ENCODE measurements around the gene TOM1L2.

TOM1L2 gene

DNA sequence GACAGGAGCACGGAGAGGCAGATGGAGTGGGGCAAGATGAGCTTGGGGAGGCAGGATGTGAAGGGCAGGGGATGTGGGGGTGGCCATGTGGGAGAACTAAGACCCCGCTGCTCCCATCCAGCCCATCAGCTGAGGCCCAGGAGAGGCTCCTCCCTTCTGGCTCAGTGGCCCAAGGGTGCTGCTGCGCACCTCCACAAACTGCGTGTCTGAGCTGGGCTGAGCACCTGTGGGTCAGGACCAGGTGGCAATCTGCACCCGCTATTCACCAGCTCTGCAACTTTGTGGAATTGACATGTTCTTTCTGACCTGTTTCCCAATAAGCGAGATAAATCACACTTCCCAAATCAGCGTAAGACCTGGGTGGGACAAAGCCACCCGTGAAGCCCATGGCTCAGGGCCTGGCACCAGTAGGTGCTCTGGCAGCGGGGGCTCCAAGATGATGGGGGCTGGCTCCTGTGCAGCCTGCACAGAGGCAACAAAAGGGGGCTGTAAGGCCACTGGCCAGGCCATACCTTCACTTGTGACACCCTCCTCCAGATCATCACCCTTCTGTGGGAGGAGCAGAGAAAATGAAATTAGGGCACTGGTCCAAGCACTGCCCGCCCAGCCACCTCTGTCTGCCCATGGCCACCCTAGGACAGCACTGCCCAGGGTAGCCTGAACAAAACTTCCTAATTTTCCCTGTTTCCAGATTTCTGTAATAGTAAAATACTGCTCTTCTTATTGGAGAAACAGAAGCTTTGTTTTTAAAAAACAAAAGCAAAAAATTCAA is 123.7 kb downstream of the TOM1L2 start:
- DNase-seq (ENCODE audit: low read depth): no peak

DNA sequence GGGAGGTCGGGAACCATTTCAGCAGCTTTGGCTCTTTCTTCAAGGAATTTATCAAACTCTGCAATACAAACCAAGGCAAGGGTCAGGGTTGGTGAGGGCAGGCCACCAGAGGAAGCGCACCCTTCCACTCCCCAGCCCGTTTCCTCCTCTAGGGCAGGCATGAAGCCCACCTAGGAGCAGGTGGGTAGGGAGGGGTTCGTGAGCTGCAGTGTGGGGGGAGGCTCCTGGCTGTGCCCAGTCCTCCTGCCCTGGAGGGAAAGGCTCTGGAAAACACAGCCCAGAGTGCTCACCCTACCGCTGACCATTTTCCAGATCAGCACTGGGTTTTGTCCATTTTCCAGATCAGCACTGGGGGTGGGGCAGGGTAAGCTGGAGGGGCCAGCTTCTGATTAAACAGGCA is 124.5 kb downstream of the TOM1L2 start:
- no peak for DNase-seq (ENCODE audit: low read depth)

DNA sequence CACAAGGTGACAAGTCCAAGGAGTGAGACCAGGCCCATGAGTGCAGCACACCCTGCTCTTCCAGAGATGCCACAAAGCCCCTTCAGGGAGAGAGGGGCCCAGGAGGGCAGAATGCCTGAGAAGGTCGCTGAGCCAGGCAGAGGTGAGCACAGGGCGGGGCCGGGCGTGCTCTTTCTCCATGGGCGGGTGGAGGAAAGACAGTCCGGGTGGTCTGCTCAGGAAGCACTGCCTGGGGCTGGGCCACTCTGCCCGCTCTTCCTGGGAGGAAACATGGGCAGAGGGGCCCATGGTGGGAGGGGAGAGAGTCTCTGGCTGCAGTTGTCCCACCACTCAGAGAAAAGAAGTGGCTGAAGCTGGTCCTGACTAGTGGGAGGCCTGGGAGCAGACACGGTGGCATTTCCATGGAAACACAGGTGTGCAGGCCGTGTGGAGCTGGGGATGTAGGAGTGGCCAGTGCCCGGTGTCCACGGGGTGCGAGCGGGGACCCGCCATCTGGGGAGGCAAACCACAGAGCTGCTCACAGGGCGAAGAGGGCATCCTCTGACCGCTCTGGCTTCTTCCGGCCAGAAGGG is 125.0 kb downstream of the TOM1L2 start:
- DNase-seq (ENCODE audit: low read depth): no peak

DNA sequence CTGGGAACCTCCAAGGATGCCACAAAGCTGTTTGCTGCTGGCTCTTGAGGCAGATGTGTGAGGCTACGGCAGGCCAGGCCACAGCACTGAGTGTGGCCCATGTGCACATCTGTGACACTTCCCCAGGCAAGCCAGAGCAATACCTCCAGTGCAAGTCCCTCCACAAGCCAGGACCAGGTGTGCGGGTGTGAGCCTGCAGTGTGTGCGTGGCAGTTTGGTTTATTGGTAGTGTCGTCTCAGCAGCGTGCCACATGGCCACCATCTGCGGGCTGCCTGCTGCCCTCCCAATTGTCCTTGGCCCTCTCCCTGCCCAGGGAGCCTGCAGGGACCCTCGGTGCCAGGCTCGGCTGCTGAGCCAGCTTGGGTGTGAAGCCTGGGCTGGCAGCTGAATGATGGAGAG is 125.6 kb downstream of the TOM1L2 start:
- DNase-seq (ENCODE audit: low read depth): no peak

DNA sequence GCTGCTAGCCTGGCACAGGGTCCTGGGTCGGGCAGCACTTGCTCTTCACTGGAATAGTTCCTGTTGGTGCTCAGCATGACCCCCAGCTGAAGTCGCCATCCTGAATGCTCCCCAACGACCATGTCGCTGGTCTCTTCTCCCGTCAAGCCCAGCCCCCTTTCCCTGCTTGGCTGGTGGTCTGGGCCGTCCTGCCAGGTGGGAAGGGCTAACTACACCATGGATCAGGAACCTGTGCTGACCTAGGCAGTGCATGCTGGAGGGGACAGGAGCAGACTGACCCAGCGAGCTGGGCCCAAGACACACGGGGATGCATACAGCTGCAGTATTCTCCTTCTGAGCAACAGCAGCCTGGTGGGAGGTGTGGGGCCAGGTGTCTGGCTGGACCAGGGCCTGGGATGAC is 126.2 kb downstream of the TOM1L2 start:
- DNase-seq (ENCODE audit: low read depth): no peak

DNA sequence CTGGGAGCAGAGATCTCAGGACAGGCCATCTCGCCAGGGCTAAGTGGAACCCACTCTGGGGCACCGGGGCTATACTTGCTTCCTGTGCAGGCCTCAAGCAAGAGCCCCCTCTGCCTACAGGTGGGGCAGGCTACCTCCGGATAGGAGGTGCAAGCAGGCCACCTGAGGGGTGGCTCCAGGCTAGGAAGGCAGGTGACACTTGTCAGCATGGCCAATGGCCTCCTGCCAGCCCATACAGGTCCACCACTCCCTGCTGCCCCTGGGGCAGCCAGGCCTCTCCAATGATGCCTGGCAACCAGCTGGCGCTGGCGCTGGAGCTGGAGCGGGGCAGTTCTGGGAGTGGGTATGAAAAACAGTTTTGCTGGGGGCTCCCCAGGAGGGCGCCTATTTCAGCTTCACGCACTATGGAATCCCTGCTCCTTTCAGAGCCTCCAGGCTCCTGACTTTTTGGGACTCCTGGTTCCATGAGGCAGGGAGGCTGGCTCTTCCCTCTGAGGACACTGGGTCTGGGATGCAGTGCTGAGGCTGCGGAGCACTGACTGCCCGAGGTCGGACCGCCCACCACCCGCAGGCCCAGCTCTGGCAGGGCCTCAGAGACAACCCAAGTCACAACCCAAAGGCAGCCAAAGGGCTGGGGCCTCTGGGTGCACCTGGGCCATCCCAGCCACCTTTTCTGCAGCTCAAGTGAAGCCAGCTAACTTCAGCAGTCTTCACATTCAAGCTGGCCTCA is 127.0 kb downstream of the TOM1L2 start:
- DNase-seq (ENCODE audit: low read depth): no peak

DNA sequence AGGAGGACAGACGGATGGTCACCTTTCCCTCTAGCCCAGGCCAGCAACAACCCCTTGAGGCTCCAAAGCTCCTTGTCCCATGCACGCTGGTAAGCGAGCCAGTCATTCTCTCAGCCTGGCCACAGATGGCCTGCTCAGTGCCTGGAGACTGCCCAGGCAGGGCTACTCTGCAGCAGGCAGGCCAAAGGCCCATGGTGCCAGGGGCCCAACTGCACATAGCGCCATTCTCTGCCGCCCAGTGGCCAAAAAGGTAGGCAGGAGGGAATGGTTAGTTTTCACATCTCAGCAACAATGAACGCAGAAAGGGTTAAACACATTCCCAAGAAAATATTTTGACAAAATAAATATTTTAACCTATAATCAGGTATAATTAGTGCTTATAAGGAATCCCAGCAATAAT is 127.7 kb downstream of the TOM1L2 start:
- no peak for DNase-seq (ENCODE audit: low read depth)

DNA sequence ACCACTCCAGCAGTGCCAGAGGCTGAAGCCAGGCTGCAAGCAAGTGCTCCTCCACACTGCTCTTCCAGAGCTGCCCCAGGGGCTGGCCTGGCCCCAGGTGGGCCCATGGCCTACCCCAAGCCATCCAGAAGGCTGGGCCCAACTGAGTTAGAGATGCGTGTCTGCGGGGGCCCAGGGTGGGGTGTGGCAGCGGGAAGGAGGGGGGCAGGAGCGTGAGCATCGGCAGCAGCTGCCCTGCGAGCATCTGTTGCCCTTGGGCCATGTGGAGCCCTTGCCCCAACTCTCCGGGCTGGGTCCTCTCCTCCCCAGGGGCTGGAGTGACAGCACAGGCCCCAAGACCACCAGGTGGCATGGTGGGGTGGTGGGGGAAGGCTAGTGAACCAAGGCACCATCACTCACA is 128.1 kb downstream of the TOM1L2 start:
- DNase-seq (ENCODE audit: low read depth): no peak

DNA sequence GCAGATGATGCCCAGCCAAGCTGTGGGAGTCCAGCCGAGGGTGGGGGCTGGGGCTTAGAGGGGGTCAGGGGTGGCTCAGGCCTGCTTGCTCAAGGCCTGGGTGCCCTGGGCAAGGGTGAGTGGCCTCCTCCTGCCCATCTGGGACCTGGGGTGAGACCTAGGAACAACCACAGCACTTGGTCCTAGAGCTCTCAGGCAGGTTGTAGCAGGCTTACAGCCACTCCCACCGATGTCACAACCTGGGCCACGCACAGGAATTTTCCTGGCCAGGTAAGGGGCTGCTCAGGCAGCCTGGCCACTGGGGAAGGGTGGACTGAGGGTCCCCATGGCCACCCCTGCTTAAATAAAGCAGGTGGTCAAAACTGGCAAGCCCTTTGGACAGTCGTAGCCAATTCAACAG is 129.1 kb downstream of the TOM1L2 start:
- DNase-seq (ENCODE audit: low read depth): no peak

DNA sequence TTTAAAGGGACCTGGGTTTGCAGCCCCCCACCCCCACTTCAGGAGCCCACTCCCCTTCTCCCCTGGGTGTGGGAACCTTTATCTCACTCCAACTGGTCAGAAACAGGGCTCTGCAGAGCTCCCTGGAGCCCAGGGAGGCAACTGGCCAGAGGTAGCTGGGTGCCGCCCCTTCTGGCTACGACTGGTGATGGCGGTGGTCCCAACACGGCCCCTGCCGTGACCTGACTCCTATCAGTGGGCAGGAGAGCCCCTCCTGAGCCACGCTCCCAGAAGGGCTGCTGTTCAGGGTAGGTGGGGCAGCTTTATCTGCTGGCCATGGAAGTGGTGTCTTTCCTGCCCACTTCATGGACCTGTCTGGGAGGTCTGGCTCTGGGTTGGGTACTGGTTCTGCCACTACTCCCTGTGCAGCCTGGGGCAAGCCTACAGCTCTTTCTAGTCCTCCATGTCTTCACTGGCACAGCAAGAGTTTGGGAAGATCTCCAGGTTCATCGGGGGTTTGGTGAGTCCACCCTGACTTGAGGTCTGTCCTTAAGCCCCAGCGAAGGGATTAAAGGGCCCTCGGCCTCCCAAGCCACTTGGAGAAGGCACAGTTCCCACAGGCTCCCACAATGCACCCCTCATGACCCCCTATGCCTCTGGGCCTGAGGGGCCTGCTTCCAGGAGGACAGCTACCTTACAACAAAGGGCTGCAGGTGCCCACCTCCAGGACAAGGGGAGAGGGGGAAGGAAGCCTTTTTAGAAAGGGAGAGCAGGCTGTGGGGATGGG is 129.9 kb downstream of the TOM1L2 start:
- no peak for DNase-seq (ENCODE audit: low read depth)

DNA sequence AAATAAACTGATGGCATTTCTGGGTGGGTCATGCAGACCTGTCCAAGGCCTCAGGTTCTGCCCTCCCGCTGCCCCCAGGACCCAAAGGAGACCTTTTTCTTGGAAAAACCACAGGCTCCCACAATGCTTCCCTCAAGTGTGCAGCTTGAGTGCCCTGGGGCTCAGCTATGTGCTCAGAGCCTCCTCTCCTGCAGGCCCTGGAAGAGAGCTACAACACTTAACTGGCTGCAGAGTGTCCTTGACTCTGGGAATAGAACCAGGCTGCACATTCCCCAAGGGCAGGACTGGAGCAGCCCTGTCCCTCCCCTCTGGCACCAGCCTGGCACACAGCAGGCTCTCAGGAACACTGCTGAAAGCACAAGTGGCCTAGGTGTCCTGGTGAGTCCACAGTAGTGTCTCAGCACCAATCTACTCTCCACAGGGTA is 130.6 kb downstream of the TOM1L2 start:
- no peak for DNase-seq (ENCODE audit: low read depth)

DNA sequence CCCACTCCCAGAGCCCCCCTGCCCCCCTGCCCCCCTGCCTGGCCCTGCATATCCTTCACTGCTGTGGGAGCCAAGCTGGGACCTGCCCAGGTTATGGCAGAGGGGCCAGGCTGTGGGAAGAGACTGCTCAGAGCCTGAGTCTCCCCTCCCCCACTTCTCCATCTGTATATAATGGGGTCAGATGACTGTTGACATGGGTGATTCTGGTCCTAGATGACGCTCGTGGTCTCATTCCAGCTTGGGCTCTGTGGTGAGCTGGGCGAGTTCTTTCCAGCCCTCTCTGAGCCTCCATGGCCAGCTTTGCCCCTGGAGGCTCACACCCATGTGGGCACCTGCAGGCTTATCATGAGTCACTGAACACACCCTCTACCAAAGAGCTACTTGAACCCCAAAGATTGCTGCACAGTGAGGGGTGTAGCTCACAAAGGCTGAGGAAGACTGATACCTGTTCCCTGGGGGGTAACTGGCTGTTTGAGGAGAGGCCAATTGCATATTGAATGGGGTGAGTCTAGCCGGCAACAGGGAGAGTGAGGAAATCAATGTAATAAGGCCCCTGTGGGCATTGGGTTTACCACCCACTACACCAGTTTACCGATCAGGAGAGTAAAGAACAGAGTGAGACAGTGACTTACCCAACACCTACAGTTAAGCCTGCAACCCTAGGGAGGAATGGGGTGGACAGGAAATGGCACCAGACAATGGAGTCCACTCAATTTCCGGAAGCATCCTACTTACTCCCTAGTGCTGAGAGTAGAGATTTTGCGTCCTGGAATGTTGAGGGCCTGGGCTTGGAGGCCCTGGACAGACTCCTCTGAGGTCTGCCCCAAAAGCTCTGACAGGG is 131.2 kb downstream of the TOM1L2 start:
- no peak for DNase-seq (ENCODE audit: low read depth)

DNA sequence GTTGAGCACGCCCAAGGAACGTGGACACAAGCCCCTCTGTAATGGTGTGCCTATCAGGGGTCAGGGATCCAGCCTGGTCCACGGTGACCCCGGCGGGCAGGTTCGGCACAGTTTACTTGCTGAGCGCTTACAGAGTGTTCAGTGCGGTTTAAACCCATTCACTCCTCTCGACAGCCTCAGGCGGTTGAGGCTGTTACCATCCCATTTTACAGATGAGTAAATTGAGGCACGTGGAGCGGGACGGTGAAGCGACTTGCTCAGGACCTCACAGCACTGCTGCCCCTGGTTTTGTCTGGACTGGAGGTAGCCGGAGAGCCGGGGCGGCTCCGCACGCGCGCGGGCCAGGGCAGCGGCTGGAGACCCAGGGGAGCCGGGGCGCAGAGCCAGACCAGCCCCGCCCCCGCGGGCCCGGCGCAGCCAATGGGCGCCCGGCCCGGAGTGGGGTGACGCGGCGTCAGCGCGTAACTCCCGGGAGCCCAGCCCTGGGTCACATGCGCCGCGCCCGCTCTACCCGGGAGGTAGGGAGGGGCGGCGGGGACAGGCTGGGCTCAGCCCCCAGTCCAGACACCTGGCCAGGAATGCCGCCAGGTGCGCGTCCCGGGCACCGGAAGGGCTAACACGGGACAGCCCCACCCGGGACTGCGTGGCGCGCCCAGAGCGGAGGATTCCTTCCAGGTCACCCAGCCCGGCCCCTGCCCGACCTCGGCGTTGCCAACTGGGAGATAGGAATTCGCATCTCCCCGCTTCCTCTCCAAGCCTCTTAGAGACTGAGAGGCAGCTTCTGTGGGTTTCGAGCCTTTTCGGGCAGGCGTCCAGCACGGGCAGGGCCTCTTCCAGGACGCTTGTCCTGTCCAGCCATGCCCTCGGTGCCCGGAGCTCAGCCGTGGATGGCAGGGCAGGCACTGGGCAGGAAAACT is 132.2 kb downstream of the TOM1L2 start:
- DNase-seq (ENCODE audit: low read depth): peak; percentile 80

DNA sequence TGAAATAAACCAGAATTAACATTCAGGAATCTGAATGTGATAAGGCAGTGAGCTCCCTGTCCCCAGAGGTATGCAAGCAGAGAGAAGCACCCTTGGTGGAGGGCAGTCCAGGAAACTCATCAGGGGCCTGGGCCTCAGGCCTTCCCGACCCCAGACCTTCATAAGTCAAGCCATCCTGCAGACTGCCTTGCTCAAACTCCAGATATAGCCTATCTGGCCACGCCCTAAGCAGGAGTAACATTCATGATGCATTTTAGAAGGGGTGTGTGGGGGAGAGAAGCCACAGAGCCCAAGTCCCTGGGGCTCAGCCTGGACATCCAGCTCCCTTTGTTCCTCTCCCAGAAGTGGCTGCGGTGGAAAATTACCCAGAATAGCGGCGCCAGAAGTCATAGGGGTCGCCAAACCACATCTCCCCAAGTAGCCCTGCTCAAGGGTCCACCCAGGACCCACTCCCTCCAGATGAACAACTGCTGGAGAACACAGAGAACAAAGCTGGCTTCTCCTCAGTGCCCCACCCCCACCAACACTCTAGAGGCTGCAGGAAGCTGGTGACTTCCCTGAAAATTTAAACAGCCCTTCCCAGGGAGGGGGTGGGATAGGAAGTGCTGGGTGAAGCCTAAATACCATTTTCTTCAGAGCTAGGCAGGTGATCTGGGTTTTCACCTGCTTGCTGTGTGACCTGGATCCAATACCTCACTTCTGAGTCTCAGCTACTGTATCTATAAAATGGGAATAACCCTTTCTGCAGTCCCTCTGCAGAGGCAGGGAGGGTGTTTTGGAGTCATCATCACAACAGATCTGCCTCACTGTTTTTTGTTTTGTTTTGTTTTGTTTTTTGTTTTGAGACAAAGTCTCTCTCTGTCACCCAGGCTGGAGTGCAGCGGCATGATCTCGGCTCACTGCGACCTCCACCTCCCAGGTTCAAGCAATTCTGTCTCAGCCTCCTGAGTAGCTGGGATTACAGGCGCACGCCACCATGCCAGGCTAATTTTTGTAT is 133.9 kb downstream of the TOM1L2 start:
- no peak for DNase-seq (ENCODE audit: low read depth)

DNA sequence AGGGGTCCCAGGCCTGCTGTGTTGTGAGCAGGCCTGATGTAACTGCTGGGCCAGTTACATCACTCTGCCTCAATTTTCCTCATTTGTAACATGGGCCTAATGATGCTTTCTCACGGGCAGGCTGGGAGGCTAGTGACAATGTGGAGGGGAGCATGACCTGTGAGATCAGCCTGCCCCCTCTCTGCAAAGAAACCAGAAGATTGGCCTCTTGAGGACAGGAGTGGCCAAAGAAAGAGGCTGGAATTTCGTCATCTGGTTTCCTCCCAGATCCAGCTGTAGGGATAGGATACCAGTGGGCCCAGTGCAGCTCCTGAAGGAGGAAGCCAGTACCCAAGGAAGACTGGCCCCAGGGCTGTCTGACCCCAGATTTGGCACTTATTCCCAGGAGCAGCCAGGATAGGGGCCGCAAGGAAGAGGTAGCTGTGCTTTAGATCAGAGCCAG is 134.8 kb downstream of the TOM1L2 start:
- peak; percentile 83 for DNase-seq (ENCODE audit: low read depth)

DNA sequence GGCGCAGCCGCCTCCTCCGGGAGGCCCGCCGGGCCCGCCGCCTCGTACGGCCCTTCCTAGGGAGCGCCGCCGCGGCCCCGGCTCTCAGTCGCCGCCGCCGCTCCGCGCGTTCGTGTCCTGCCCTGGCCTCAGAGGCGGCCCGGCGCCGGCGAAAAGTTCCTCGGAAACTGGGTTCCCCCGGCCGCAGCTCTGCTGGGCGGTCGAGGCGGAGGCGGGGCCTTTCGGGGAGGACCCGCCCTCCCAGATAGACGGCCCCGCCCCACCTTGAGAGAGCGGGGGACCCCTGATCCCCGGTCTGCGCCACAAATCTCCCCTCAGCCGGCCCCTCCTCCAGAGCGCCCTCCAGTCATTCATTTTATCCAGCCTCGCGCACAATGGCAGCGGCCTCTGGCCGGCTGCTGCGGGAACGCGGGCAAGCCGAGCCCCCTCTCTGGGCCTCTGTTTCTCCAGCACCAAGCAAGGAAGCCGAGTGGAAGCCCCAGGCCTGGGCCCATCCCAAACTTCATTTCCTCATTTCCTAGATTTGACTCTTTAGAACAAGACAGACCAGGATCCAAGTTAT is 135.3 kb downstream of the TOM1L2 start, which contains the start of gene SREBF1:
Gene SREBF1 (minus strand): TSS at position 169 of the 562 bp plus-strand sequence. CDS start 169 bp downstream, outside the sequence.
- DNase-seq (ENCODE audit: low read depth): no peak

DNA sequence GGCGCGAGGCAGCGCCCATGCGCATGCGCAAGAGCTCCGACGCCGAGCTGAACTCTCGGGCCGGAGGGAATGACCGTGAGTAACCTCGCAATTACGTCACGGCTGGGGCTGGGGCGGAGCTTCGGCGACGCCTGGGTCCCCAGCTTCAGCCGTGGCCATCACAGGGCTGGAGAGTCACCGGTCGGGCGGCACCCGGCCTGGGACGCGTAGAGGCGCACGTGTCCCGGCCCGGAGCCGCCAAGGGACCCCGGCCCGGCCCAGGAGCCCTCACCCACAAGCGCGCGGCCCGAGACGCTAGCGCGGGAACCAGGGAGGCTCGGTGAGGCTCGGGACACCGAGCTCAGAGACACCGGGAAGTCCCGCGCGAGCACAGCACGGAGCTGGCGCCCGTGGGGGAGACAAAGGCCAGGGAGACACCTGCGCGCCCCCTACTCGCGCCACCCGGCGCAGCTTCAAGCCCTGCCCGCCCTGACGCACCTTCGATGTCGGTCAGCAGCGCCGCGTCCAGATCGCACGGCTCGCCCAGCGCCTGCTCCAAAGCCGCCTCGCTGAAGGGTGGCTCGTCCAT is 135.9 kb downstream of the TOM1L2 start:
- peak; percentile 88 for DNase-seq (ENCODE audit: low read depth)
